ENCODE results near the gene SDCCAG8. TPM values are rescaled to one million over a fixed set of nuclear protein-coding genes. Genes with fewer than 3 reads are reported as not detected.

SDCCAG8 gene
- total RNA-seq, 1 experiment from 2014 or later: 10.0 TPM

DNA sequence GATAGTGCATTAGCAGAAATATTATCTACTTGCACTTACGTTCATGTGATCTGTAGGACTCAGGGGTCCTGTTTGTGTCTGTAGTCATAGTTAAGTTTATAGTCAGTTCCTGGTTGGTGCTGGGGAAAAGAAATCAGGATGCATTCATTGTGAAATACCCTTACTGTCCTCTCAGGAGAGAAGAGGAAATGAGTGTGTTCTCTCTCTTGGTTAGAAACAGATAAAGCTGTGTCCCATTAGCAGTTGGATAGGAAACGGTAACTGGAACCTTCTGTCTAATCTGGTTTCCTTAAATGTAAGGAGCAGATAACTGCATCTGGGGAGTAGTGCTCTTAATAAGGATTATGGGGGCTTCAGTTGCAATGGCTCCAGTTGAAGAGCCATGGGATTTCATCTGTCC is 8.9 kb downstream of the SDCCAG8 start:
- Histone ChIP-seq H3K18ac (ENCODE audit: insufficient read length, low read depth, low read length) (no peak overlapping the region), H2BK5ac (ENCODE audit: insufficient read length, low read length) (no peak overlapping the region), H3K4me2 (ENCODE audit: insufficient read depth, insufficient read length, low read length) (no peak overlapping the region), H3K27me3 (ENCODE audit: insufficient read depth, low read length) (no peaks in the 10 kb centered on the region), H4K91ac (ENCODE audit: insufficient read length, low read depth, low read length) (no peak overlapping the region), H3K79me1 (ENCODE audit: insufficient read depth, low read depth, low read length, poor library complexity, severe bottlenecking) (no peaks in the 10 kb centered on the region), H2BK20ac (ENCODE audit: low read depth, low read length, poor library complexity, severe bottlenecking) (no peak overlapping the region), H3K9me3 (ENCODE audit: control insufficient read depth, low read depth, low read length) (no peaks in the 10 kb centered on the region), H2AK5ac (ENCODE audit: insufficient read length, low read length) (no peak overlapping the region), H3K9ac (ENCODE audit: extremely low read depth, insufficient read length, low read length) (no peak overlapping the region), H3K4me1 (ENCODE audit: insufficient read depth, low read length) (peaks cover 2% of the 10 kb centered on the region; the same call in 1 of the 2 replicates), H3K23ac (ENCODE audit: insufficient read length, low read depth, low read length) (no peak overlapping the region), H3K27ac (ENCODE audit: insufficient read length, low read depth, low read length) (no peak overlapping the region), H4K20me1 (ENCODE audit: control insufficient read depth, insufficient read depth, insufficient read length) (no peaks in the 10 kb centered on the region), H3K79me2 (ENCODE audit: insufficient read depth, low read length) (no peaks in the 10 kb centered on the region), H3K4ac (ENCODE audit: low read depth, low read length) (no peak overlapping the region), H2AFZ (ENCODE audit: low read length) (no peak overlapping the region), H3K14ac (ENCODE audit: insufficient read depth, low read length) (no peak overlapping the region), H3T11ph (ENCODE audit: low read length) (no peak overlapping the region), H3K23me2 (ENCODE audit: insufficient read length, low read depth, low read length, poor library complexity, severe bottlenecking) (no peaks in the 10 kb centered on the region), H2BK15ac (ENCODE audit: low read depth, low read length) (no peak overlapping the region), H4K5ac (ENCODE audit: insufficient read length, low read depth, low read length) (no peak overlapping the region), H4K8ac (replicated peaks; ENCODE audit: insufficient read length, low read depth, low read length) (no peak overlapping the region), H2BK12ac (ENCODE audit: insufficient read length, low read depth, low read length) (no peak overlapping the region), H2BK120ac (ENCODE audit: low read depth, low read length, poor library complexity, severe bottlenecking) (no peak overlapping the region), H3K56ac (ENCODE audit: insufficient read length, low read depth, low read length) (no peak overlapping the region)
- Mint-ChIP-seq H3K27me3 (ENCODE audit: low read depth) (no peaks in the 10 kb centered on the region), H3K27ac (no peak overlapping the region), H3K4me3 (no peak overlapping the region), H3K36me3 (ENCODE audit: insufficient read depth in 1 of 3, low read depth in 3 of 3) (no peaks in the 10 kb centered on the region; a peak in 1 of 7 replicates), H3K4me1 (peaks cover 11% of the 10 kb centered on the region in 2 experiments), H3K9me3 (no peaks in the 10 kb centered on the region; a peak in 1 of 5 replicates)
- WGBS (ENCODE audit: extremely low coverage, insufficient read length, low lambda C conversion rate): no CpG with 5 or more reads among the region's 2 CpGs
- no peak for DNase-seq
- TF ChIP-seq, protein P1, sequence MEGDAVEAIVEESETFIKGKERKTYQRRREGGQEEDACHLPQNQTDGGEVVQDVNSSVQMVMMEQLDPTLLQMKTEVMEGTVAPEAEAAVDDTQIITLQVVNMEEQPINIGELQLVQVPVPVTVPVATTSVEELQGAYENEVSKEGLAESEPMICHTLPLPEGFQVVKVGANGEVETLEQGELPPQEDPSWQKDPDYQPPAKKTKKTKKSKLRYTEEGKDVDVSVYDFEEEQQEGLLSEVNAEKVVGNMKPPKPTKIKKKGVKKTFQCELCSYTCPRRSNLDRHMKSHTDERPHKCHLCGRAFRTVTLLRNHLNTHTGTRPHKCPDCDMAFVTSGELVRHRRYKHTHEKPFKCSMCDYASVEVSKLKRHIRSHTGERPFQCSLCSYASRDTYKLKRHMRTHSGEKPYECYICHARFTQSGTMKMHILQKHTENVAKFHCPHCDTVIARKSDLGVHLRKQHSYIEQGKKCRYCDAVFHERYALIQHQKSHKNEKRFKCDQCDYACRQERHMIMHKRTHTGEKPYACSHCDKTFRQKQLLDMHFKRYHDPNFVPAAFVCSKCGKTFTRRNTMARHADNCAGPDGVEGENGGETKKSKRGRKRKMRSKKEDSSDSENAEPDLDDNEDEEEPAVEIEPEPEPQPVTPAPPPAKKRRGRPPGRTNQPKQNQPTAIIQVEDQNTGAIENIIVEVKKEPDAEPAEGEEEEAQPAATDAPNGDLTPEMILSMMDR (conservative IDR thresholded peaks at IDR 0.05): no peak
